GM19438 (cell line): ENCODE measurements around the gene NHERF1.

Experiments
- ATAC-seq: cut with Tn5 transposase; IDR thresholded peaks from one replicate; pipeline ENCODE4 v1.9.1; 2021; ENCODE audit warnings: low read depth; ENCODE audit not compliant: unreplicated experiment

The NHERF1 gene

DNA sequence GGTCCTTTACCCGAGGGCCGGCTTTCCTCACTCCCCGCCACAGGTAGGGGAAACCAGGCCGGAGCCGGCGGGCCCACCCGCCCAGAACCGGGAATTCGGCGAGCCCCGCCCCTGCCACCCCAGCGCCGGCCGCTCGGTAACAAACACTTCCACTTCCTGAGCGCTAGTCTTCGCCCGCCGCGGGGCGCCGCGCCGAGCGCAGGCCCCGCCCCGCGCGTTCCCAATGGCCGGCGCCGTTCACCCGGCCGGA lies 224 bp upstream of the NHERF1 start:
- ATAC-seq = no peak

DNA sequence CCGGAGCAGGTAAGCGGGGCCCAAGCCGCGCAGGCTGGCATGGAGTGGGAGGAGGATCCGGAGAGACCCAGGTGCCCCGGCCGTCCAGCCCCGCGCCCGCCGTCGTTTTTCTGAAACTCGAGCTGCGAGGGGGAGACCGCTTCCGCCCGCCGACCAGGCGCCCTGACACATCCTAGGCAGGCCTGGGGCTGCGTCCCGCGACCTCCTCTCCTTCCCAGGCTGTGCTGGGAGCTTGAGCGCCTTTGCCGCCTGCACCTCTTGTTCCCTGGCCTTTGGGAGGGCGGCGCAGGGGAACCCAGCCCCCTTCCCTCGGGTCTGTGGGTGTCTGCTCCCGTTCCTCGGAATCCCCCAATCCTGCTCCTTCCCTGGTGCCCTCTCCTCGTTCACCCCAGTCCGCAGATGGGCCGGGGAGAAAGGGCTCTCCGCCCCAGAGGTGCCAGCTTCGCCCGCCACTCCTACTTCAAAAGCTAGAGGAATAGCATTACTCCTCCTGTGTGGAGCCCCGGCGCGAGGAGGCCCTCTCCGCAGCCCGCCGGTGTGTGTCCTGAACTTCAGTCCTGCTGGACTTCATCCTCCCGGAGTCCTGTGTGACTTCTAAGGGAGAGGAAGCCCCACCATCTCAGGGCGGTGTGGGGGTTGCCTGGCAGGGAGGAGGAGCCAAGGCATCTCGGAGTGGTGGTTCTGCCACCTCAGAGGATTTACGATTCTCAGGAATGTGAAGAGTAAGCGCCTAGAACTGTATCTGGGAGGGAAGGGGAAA lies 1.0 kb downstream of the NHERF1 start:
- ATAC-seq = peak; percentile 14

DNA sequence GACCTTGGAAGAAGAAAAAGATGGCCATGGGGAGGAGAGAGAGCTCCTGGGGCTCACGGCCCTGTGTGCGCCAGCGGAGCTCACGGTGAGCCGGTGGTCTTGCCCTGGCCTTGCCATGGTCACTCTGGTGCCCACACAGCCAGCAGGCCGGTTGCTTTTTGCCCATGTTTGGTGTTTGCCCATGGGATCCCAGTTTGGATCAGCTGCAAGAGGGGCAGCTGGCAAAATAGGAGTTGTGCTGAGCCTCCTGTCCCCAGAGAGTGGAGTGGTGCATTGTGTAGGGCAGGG lies 1.6 kb downstream of the NHERF1 start:
- no peak for ATAC-seq

DNA sequence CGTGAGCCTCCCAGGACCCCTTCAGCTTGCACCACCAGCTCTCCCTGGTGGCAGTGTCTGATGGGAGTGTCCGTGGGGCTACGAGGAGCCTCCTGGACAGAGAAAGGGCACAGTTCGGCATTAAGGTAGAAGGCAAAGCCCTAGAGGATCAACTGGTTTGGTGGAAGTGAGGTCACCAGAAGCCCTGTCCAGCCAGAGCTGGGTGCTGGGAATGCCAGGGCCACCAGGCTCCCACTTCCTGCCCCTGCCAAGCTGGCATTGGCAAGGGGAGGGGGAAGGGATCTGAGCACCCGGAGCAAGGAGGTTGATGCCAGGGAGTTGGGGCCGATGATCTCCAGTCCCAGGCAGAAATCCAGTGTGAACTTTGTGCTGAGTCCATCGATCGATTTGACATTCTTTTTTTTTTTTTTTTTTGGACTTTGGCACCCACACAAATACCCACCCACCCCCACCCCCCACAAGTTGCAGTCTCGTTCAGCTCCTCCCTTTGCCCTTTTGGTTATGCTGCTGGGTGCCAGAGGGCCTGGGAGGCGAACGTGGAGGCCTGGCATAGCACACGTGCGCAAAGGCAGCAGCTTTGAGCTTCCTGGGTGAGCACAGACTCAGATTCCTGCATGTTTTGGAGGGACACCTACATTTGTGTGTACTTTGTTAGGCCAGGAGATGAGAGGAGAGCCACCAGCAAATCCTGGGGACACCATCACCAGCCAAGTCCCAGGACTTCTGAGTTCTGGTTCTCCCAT lies 2.1 kb downstream of the NHERF1 start:
- no peak for ATAC-seq

DNA sequence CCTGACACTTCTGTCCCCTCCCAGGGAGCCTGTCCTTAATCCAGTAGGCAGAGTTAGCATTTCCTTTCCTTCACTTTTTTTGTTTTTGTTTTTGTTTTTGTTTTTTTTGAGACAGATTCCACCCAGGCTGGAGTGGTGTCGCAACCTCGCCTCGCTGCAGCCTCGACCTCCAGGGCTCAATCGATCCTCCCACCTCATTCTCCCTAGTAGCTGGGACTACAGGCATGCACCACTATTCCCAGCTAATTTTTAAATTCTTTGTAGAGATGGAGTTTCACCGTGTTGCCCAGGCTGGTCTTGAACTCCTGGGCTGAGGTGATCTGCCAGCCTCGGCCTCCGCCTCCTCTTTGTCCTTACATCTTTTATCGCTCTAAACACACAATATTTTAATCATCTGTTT lies 4.0 kb downstream of the NHERF1 start:
- ATAC-seq = no peak

DNA sequence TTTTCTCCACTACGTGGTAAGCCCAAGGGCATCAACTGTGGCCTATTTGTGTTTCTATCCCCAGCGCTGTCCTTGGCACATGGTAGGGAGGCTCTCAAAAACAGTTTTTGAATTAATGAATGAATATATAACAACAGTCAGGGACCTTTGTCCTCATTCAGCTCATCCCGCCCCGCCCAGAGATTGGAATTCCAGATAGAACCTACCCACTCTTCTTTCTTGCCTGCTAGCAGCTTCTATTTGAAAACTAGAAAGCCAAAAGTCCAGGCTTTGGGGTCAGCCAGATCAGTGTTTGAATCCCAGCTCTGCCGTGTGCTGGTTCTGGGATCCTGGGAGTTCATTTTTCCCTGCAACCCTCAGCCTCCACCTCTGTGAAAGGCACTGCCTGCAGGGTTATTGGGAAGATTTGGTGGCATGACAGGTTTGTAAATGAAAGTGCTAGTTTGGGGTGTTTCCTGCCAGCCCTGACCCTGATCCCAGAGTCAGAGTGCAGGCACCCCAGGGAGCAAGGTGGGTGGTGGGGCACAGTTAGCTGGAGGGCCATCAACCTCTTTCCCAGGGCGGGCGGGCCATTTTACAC lies 4.5 kb downstream of the NHERF1 start:
- ATAC-seq = no peak

DNA sequence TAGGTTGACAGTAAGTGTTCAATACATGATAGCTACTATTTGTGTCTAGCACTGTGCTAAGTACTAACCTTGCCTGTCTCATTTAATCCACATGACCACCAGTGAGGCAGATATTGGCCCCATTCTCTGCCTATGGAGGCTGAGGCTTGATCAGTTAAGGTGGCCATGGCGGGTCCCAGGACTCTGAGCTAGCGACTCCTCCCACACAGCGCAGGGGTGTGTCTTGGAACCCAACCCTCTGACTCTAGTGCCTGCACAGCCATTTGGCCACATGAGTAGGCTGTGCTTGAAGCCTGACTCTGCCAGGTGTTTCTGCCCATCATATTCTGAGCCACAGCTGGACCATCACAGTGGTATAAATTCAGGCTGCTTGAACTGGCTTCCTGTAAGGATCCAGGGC lies 6.4 kb downstream of the NHERF1 start:
- ATAC-seq = no peak

DNA sequence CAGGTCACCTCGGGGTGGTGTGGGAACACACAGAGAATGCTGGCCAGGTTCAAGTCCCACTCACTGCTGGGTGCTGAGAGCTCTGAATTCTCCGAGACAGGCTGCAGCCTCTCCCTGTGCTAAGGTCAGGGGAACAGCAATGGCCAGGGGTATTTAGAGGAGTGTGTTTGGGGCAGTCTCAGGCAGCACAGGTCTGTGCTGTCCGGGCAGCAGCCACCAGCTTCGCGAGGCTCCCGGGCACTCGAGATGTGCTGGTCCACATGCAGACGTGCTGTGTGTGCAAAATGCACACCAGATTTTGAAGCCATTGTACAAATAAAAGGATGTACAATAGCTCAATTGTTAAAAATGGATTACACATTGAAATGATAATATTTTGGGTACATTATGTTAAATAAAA lies 7.1 kb downstream of the NHERF1 start:
- no peak for ATAC-seq

DNA sequence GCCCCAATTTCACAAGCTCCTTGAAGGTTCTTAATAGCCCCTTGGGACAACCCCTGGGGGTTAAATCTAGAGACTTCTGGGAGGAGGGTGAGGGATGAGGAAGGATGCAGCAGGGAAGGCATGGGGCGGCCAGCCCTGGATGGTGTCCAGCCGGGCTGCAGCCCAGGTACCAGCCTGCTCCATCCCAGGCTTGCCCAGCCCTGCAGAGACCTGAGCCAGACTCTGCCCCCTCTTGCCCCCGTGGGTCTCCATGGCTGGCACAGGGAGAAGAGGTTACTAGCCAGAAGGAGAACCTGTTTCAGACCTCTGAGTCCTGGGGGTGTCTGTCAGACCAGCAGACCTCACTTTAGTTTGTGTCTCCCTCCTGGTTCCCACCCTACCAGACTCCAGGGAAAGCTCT lies 8.5 kb downstream of the NHERF1 start:
- ATAC-seq = no peak

DNA sequence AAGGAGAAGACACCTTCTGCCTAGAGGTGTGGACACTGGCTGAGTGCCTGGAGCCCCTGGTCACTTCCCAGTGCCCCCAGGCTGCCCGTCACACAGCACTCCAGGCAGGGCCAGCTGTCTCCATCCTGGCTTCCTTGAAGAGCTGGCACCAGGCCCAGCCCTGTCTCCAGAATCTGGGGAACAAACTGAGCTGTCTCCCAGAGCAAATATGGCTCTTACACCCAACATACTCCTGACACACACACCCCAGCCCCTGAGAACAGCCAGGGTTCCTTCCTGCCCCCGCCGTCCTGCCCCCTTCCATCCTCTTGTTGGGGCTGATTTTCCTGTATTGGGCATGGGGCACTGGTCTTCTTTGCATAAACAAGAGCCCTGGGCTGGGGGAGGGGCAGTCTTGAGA lies 9.1 kb downstream of the NHERF1 start:
- no peak for ATAC-seq

DNA sequence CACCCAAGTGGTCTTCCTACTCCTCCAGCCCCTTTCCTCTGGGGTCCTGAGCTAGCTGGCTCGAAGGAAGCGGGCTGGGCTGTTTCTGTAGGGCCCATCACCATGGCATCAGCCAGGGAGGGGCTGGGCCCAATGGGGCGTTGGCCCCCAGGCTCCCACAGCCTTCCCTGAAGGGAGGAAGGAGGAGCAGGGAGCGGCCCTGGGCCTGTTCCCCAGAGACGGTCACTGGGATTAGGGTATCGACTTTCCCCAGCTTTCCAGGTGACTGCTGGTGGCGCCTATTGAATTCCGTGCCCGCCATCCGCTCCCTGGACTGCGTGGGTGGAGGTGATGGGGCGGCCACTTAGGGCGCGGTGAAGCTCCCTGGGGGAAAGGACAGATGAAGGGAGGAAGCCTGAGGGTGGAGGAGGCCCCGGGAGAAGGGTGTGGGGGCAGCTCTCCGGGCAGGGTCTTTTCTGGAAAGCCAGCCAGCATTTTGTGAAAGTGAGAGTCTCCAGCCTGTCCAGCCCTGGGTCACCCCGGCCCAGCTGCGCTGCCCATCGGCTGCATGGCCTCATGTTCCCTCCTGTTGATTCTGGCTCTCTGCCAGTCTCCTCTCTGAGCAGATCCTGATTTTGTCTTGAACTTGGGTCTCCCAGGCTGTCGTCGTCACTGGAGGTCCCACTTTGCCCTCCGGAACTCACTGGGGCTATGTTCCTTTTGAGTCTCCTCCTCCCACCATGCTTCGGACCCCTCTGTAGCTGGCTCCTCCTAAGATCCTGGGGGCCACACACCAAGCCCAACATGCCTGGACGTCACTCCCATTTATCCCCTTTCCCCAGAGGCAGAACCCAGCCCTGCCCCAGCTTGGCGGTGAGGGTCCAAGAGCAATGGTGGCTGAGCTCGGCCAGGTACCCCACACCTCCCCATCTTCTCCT lies 9.8 kb downstream of the NHERF1 start:
- no peak for ATAC-seq

DNA sequence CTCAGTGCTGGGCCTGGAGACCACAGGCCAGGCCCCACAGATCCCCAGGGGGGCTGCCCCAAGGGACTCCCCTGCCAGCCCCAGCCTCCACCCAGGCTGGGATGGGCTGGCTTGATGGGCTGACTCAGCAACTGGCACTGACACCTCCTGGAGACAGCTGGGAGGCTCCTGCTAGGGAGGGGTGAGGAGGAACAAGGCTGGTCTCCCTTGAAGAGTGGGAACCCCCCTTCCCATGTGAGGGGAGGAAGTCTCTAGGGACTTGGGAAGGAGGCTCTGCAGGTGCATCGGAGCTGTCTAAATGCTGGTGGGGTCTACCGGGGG lies 10.4 kb downstream of the NHERF1 start:
- ATAC-seq = no peak

DNA sequence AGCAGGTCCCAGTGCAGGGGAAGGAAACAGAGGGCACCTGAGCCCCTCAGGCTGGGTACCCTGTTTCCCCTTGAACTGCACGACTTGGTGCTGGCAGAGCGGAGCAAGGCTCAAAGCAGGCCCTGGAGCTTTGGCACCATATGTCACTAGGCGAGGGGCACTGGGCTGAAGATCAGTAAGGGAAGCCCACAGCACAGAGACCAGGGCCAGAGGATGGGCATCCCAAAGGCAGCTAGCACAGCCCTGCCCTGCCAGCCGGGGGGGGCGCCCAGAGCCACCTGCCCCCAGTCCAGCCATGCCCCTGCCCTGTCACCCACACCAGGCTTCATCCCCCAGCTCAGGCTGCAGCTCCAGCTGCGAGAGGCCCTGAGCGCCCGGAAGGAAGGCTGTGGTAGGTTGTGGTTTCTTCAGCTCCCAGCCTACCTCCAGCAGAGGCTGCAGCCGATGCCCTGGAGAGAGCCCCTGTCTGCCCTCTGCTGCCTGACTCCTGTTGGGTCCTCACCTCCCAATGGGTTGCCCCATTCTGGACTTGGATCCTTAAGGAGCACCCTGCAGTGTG lies 10.9 kb downstream of the NHERF1 start:
- ATAC-seq = peak; percentile 84

DNA sequence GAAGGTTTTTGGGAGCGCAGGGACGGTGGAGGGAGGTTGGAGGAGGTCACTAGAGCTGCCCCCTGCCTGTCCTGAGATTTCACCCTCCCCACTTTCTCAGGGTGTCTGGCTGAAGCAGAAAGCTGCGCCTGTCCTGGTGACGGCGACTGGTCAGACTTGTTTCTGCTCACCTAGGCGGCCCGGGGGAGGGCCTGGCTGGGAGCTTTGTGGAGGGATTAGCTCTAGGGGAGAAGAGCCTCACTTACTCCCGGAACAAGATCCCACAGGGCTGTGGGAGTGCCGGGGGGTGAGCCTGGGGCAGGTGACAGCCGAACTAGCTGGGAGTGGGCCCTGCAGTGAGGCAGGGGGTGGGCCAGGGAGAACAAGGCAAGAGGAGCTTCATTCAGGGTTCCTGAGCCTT lies 11.5 kb downstream of the NHERF1 start:
- no peak for ATAC-seq

DNA sequence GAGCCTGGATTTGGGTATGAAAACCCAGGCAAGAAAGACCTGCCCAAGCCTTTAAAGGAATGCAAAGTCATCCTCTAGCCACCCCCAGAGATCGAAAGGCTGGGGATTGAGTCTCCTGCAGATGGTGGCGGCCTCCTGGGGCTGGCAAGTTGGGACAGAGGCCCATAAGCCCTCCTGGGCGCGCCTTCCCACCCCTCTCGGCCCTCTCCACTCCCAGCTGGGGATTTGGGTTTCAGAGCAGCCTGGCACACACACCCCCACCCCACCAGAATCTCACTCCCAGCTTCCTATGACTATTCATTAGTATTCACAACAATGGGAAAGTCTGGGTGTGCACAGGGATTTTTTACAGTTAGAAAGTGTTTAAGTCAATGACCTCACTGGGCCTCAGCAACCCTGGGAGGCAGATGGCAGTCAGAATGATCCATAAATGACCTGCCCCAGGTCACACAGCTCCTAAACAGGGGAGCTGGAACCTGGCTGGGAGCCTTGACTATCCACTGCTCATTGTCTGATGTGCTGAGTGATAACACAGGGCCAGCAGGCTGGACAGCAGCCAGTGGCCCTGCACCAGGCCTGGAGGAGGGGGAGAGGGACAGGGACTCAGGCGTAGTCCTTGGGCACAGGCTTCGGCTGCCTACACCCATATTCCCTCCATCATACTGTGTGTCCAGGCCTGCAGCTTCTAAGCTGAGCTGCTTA lies 12.1 kb downstream of the NHERF1 start:
- ATAC-seq = no peak

DNA sequence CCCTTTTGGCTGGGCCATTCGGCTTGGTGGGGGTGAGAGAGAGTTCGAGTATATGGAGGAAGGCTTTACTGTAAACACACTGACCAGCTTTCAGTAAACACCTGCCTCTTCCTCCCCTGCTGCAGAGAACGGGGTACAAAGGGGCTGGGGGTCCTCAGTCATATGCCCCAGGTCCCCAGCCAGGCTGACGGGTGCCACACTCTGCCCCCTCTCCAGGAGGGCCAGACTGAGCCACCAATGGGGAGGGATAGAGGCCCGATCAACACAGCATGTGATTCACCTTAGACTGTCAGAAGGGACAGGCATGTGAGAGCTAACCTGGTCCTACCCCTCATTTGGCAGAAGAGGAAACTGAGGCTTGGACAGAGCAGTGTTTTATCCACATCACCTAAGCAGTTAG lies 13.0 kb downstream of the NHERF1 start:
- ATAC-seq = no peak

DNA sequence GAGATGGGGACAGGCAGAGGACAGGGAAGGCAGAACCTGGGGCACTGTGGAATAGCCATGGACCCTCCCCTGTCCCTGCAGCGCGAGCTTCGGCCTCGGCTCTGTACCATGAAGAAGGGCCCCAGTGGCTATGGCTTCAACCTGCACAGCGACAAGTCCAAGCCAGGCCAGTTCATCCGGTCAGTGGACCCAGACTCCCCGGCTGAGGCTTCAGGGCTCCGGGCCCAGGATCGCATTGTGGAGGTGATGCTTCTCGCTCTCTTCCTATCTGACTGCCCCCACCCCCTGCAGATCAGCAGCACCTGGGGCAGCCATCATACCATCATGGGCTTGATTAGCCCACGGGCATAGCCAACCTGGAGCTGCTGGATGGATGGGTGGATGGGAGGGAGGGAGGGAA lies 13.5 kb downstream of the NHERF1 start:
- no peak for ATAC-seq

DNA sequence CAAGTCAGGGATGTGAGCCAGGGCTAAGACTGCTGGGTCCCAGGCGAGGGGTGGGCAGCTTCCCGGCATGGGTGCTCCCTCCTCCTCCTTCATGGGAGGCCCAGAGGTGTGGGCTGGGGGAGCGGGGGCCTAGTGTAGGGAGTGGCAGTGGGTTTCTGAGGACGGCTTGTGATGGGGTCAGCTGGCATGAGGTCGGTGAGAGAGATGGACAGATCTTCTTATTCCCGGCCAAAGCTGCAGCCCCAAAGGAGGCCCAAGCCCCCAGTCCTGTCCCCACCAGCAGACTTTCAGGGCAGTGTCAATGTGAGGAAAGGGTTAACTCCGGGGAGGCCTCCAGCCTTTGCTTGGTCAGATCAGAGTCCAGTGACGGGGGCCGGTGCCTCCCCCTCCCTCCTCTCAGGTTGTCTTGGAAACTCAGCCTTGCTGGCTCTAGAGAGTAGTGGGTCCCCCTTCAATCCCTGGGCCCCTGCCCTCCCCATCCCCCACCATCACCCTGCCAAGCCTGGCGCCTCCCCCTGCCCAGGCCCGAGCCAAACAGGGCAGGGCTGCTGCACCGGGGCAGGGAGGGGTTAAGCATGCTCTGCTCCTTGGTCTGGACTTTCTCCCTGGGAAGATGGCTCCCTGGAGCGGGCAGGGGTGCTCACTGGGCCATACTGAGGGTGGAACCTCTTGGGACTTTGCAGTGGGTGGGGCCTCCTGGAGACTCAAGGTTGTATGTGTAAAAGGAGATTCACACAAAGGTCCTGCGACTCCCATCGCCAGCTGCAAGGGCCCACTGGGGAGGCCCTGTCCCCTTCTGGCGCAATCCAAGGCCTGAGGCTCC lies 15.3 kb downstream of the NHERF1 start:
- ATAC-seq = no peak

DNA sequence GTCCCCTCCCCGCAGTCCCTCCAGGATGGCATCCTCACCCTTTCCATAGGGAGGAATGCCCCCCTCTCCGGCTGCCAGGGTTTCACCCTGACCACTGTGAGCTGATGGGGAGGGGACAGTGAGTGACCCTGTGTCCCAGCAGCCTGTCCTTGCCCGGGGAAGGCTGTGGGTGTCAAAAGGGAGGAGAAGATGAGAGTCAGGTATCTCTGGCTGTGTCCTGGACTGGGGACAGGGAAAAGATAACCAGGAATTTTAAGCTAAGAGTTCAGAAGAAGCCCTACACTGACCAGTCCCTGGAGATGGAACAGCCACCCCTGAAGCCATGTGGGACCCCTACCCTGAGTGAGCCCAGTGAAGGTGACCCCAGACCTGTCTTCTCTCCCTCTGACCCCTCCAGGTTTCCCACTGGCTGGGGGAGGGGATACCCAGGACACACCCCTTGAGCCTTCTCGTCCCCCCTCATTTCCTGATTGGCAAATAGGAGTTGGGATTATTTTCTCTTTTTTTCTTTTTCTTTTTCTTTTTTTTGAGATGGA lies 16.4 kb downstream of the NHERF1 start:
- no peak for ATAC-seq

DNA sequence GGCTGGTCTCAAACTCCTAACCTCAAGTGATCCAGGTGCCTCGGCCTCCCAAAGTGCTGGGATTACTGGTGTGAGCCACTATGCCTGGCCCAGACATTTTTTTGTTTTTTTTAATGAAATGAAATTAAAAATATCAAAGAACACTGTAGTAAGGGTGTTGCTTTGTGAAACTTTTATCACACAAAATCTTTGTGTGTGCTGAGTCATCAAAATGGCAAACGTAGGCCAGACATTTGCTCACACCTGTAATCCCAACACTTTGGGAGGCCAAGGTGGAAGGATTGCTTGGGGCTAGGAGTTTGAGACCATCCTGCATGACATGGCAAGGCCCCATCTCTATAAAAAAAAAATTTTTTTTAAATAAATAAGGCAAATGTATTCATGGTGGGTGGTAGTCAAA lies 18.0 kb downstream of the NHERF1 start:
- no peak for ATAC-seq
